ENCODE measurements around the gene TUBA1B. TPM values are rescaled to one million over a fixed set of nuclear protein-coding genes. Genes with fewer than 3 reads are reported as not detected.

The TUBA1B gene
- total and polyA plus RNA-seq, 2 of the 13 experiments (the other 11 are each of a cell fraction or from before 2014, with no cell fraction given): 1,275 to 1,353 TPM

DNA sequence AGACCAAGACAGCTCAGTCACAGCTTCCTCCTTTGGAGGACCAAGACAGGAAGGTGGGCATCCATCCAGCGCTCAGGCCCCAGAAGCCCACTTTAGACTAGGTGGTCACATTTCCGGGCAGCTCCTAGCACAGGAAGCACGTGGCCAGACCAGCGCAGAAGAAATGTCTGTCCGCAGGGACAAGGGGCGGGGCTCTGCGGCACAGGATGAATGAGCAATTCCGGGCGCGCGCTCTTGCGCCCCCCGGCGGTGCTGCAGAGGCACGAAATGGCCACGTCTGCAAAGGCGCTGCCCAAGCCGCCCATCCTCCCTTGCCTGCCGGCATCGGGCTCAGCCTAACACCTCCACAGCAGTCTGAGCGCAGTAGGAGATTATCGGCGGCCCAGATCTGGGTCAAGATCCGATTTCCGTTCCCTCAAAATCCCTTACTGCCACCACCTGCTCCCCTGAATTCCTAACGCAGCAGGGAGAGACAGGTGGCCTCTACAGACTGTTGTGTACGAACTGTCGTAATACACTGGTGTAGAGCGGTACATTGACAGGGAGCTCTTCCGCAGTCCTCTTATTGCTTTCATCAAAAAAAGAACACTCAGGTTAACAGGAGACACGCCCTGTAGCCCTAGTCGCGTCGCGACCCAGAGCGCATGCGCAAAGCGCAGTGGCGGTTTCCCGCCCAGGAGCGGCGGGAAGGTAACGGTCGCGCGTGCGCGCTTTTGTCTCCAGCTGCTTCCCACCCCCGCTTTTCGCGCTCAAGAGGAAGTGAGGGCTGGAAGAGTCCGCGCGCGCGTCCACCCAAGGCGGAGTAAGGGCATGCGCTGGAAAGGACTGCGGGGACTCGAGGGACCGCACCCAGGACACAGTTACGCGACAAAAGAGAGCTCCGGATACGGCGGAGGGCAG lies 794 bp downstream of the TUBA1B start (continued):
- TF ChIP-seq SYNCRIP (IDR thresholded peaks at IDR 0.05; ENCODE audit: insufficient read depth, low read depth, low read length) (no peak), NFRKB (IDR thresholded peaks at IDR 0.05) (no peak), ZNF121 (CRISPR knock-in tag; IDR thresholded peaks at IDR 0.05) (no peak; the same call in 1 of the 2 replicates), ZBTB1 (CRISPR knock-in tag; IDR thresholded peaks at IDR 0.05; ENCODE audit: borderline replicate concordance) (peak; percentile 77; the same call in 1 of the 2 replicates), ZNF775 (CRISPR knock-in tag; IDR thresholded peaks at IDR 0.05; ENCODE audit: borderline replicate concordance) (no peak), ZNF878 (CRISPR knock-in tag; IDR thresholded peaks at IDR 0.05) (peak; percentile 69; the same call in 1 of the 2 replicates), CHD4 (IDR thresholded peaks at IDR 0.05; ENCODE audit: borderline replicate concordance, low read length) (no peak), ZNF510 (CRISPR knock-in tag; IDR thresholded peaks at IDR 0.05; ENCODE audit: low read depth) (no peak), ZMAT5 (CRISPR knock-in tag; IDR thresholded peaks at IDR 0.05; ENCODE audit: borderline replicate concordance, low read depth) (no peak), NBN (conservative IDR thresholded peaks at IDR 0.05) (no peak), ZNF597 (CRISPR knock-in tag; IDR thresholded peaks at IDR 0.05) (no peak), GTF2F1 (IDR thresholded peaks at IDR 0.05; ENCODE audit: low read length) (no peak), ZNF766 (CRISPR knock-in tag; IDR thresholded peaks at IDR 0.05; ENCODE audit: borderline replicate concordance) (no peak; the same call in none of the 2 replicates), TBP (CRISPR knock-in tag; IDR thresholded peaks at IDR 0.05) (no peak), ELF4 (CRISPR knock-in tag; IDR thresholded peaks at IDR 0.05; ENCODE audit: borderline replicate concordance) (0 out of 2 replicates have a peak, but pooled peaks have one; percentile 60), MYC (CRISPR knock-in tag; IDR thresholded peaks at IDR 0.05; ENCODE audit: borderline replicate concordance) (peak; percentile 94), PAF1 (CRISPR knock-in tag; IDR thresholded peaks at IDR 0.05) (no peak), ZMYM3 (CRISPR knock-in tag; IDR thresholded peaks at IDR 0.05) (no peak), ZBTB7B (CRISPR knock-in tag; IDR thresholded peaks at IDR 0.05) (no peak; the same call in none of the 2 replicates), ZFP36L2 (CRISPR knock-in tag; IDR thresholded peaks at IDR 0.05) (peak; percentile 43; the same call in 1 of the 2 replicates), HOXD1 (CRISPR knock-in tag; IDR thresholded peaks at IDR 0.05) (peak; percentile 54; the same call in 1 of the 2 replicates), ZNF430 (CRISPR knock-in tag; IDR thresholded peaks at IDR 0.05) (peak; percentile 51), NKX3-1 (CRISPR knock-in tag; IDR thresholded peaks at IDR 0.05) (0 out of 2 replicates have a peak, but pooled peaks have one; percentile 38), ELF1 (CRISPR knock-in tag; IDR thresholded peaks at IDR 0.05) (peak; percentile 77)
- TF ChIP-seq, protein P1, sequence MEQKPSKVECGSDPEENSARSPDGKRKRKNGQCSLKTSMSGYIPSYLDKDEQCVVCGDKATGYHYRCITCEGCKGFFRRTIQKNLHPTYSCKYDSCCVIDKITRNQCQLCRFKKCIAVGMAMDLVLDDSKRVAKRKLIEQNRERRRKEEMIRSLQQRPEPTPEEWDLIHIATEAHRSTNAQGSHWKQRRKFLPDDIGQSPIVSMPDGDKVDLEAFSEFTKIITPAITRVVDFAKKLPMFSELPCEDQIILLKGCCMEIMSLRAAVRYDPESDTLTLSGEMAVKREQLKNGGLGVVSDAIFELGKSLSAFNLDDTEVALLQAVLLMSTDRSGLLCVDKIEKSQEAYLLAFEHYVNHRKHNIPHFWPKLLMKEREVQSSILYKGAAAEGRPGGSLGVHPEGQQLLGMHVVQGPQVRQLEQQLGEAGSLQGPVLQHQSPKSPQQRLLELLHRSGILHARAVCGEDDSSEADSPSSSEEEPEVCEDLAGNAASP (CRISPR knock-in tag; IDR thresholded peaks at IDR 0.05; ENCODE audit: borderline replicate concordance): peak; percentile 25; the same call in 1 of the 2 replicates
- TF ChIP-seq, protein P2, sequence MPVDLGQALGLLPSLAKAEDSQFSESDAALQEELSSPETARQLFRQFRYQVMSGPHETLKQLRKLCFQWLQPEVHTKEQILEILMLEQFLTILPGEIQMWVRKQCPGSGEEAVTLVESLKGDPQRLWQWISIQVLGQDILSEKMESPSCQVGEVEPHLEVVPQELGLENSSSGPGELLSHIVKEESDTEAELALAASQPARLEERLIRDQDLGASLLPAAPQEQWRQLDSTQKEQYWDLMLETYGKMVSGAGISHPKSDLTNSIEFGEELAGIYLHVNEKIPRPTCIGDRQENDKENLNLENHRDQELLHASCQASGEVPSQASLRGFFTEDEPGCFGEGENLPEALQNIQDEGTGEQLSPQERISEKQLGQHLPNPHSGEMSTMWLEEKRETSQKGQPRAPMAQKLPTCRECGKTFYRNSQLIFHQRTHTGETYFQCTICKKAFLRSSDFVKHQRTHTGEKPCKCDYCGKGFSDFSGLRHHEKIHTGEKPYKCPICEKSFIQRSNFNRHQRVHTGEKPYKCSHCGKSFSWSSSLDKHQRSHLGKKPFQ (CRISPR knock-in tag; IDR thresholded peaks at IDR 0.05; ENCODE audit: insufficient replicate concordance): peak; percentile 21
